Measurements from ENCODE around the gene STX18. TPM values are rescaled to one million over a fixed set of nuclear protein-coding genes. Genes with fewer than 3 reads are reported as not detected.

STX18 gene
- total and polyA plus RNA-seq, 2 of the 13 experiments (the other 11 are each of a cell fraction or from before 2014, with no cell fraction given), result 23.9 to 37.1 TPM

GRCh38 chr4:4488405-4489404 is 53.1 kb downstream of the STX18 start (continued):
- TF ChIP-seq KLF13 (CRISPR knock-in tag; IDR thresholded peaks at IDR 0.05), result no peak
- no peak for TF ChIP-seq ZIK1 (CRISPR knock-in tag; IDR thresholded peaks at IDR 0.05; ENCODE audit: borderline replicate concordance, low read depth)
- 0 out of 2 replicates have a peak, but pooled peaks have one; percentile 31 for TF ChIP-seq NFIC (IDR thresholded peaks at IDR 0.05; ENCODE audit: low read length)

- Histone ChIP-seq H3K4me3 (replicated peaks in 1 of 3; ENCODE audit: insufficient read depth in 1 of 3, low read depth in 2 of 3, low read length in 3 of 3) (no peak overlapping the region; a peak in 1 of 6 replicates), H3K79me2 (ENCODE audit: insufficient read depth, low read length) (peaks cover 36% of the 10 kb centered on the region), H3K36me3 (replicated peaks in 1 of 2; ENCODE audit: control insufficient read depth in 1 of 2, insufficient read depth in 2 of 2, low read length in 2 of 2) (peaks cover 0 to 2% of the 10 kb centered on the region in 2 experiments; a peak in 1 of 5 replicates), H2AFZ (ENCODE audit: low read length) (no peak overlapping the region), H4K20me1 (ENCODE audit: insufficient read depth, low read length) (no peaks in the 10 kb centered on the region), H3K9me3 (ENCODE audit: low read length) (no peaks in the 10 kb centered on the region), H3K9ac (ENCODE audit: insufficient read depth, low read depth, low read length) (no peak overlapping the region), H3K27me3 (ENCODE audit: control insufficient read depth in 1 of 2, insufficient read depth in 2 of 2, low read length in 2 of 2) (no peaks in the 10 kb centered on the region), H3K27ac (ENCODE audit: extremely low read length, insufficient read depth, low read length) (peak overlapping the region; percentile 41), H3K4me2 (ENCODE audit: low read depth, low read length) (peak overlapping the region; percentile 54), H3K4me1 (ENCODE audit: insufficient read depth, low read length) (peaks cover 78% of the 10 kb centered on the region)
- peak; percentile 82 for DNase-seq (ENCODE audit: low spot score)
- CTCF ChIA-PET (ENCODE audit: low intra/inter-chr PET ratio, low total read pairs), result no interaction called here
- intact Hi-C loops (cut with micrococcal nuclease; ENCODE audit: unreplicated experiment) (loop anchor here (5.0 to 10.0 kb wide), 4 partner anchors 55 to 375 kb away; partner anchors contain the start of gene STX18), in situ Hi-C loops (cut with HindIII; ENCODE audit: extremely low pct_ligation_motif_present, low pct_unique_long_range_greater_than_20kb) (loop anchor here (5.0 kb wide), 1 partner anchor 390 kb away; no protein-coding TSS in a partner anchor)
- 0% methylated on average over 3 of the region's 3 CpGs for WGBS (ENCODE audit: low lambda C conversion rate)
- POLR2A ChIA-PET, result interaction anchor here (0.6 to 1.5 kb wide), 5 partner anchors 14 to 392 kb away, joined by 3 to 10 read pairs (median 5); partner anchors contain the start of gene STX18
- BruUV-seq (replicated peaks), result no TSS peak
- FAIRE-seq, result peak; percentile 87
- peak; percentile 93 for ATAC-seq
- TF ChIP-seq ZC3H4 (CRISPR knock-in tag; IDR thresholded peaks at IDR 0.05; ENCODE audit: borderline replicate concordance) (no peak), FOXO1 (CRISPR knock-in tag; IDR thresholded peaks at IDR 0.05) (peak; percentile 86; the same call in 1 of the 2 replicates), POLR2G (IDR thresholded peaks at IDR 0.05; ENCODE audit: low read depth, low read length) (no peak), ZNF710 (CRISPR knock-in tag; IDR thresholded peaks at IDR 0.05; ENCODE audit: borderline replicate concordance) (no peak), ZNF264 (CRISPR knock-in tag; IDR thresholded peaks at IDR 0.05) (peak; percentile 23; the same call in 1 of the 2 replicates), TAF15 (IDR thresholded peaks at IDR 0.05; ENCODE audit: low read depth, low read length, poor library complexity, severe bottlenecking) (no peak), REXO4 (CRISPR knock-in tag; IDR thresholded peaks at IDR 0.05; ENCODE audit: borderline replicate concordance) (no peak), ZNF121 (CRISPR knock-in tag; IDR thresholded peaks at IDR 0.05) (no peak), ZNF296 (CRISPR knock-in tag; conservative IDR thresholded peaks at IDR 0.05) (no peak), SMARCE1 (IDR thresholded peaks at IDR 0.05; ENCODE audit: borderline replicate concordance) (no peak), ZNF17 (CRISPR knock-in tag; IDR thresholded peaks at IDR 0.05) (no peak), ZNF12 (CRISPR knock-in tag; IDR thresholded peaks at IDR 0.05) (no peak; the same call in 1 of the 2 replicates), ZNF101 (CRISPR knock-in tag; IDR thresholded peaks at IDR 0.05; ENCODE audit: borderline replicate concordance, low read depth) (no peak), ZNF441 (CRISPR knock-in tag; IDR thresholded peaks at IDR 0.05; ENCODE audit: borderline replicate concordance) (no peak), AKAP8 (CRISPR knock-in tag; IDR thresholded peaks at IDR 0.05) (no peak), ZNF143 (CRISPR knock-in tag; IDR thresholded peaks at IDR 0.05) (no peak), FOXA1 (IDR thresholded peaks at IDR 0.05) (peak; percentile 74), FOXA1 (CRISPR knock-in tag; IDR thresholded peaks at IDR 0.05) (peak; percentile 94), ZNF747 (CRISPR knock-in tag; IDR thresholded peaks at IDR 0.05; ENCODE audit: borderline replicate concordance) (no peak), SMAD9 (CRISPR knock-in tag; IDR thresholded peaks at IDR 0.05) (no peak)
Measured at GRCh38 chr4:4486969-4487368, 54.9 kb downstream of the STX18 start.

Measured in HepG2 (cell line).